Glomerular endothelial cell (primary cell): ENCODE results near the gene PGGHG. TPM values are rescaled to one million over a fixed set of nuclear protein-coding genes. Genes with fewer than 3 reads are reported as not detected.
"Not testable (repeated sequence)": the region's sequence is repeated elsewhere in the genome, so short reads cannot be mapped to it uniquely, and the experiment has no call there.

ENCODE experiments used
- DNase-seq: peaks from one replicate; pipeline ENCODE4 v3.0.0-alpha.2; 2011; ENCODE audit warnings: low read depth, low spot score; ENCODE audit errors: extremely low read depth
- total RNA-seq: library from RNA; depleted of rRNA; stranded (reverse); fragments of >200 nt; gene quantifications from 2 replicates; pipeline ENCODE4 v1.2.3, GENCODE V29; 2015

PGGHG gene
- total RNA-seq, 1 donor from 2014 or later = 40.7 TPM

DNA sequence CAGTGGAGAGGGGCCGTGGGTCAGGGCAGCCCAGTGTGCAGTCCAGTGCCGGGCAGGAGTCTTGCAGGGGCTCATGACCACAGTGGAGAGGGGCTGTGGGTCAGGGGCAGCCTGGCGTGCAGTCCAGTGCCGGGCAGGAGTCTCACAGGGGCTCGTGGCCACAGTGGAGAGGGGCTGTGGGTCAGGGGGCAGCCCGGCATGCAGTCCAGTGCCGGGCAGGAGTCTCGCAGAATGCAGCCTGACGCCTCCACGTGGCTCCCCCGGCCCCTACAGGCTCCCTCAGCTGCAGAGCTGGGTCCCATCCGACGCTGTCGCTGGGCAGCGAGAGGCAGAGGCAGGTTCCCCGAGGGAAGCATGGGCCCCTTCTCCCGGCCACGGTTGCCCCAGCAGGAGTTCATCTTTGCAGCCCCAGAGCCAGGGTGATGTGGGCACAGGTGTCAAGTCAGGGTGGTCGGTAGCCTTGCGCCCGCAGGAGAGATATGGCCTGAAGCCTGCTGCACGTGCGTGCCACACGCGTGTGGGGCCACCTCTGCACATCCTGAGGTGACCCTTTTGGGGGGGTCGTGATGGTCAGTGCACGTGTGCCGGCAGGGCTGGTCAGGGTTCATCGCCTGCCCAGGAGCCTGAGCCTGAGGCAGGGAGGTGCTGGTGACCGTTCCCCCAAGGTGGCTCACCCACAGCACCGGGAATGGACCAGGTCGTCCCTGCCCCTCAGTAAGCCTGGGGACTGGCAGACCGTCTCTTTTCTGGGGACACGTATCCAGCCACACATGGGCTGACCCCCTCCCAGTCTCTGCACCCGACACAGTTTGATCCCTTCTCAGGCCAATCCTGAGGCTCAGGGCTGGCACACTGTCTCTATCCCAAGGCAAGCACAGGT is 7.5 kb downstream of the PGGHG start:
- no peak for DNase-seq

DNA sequence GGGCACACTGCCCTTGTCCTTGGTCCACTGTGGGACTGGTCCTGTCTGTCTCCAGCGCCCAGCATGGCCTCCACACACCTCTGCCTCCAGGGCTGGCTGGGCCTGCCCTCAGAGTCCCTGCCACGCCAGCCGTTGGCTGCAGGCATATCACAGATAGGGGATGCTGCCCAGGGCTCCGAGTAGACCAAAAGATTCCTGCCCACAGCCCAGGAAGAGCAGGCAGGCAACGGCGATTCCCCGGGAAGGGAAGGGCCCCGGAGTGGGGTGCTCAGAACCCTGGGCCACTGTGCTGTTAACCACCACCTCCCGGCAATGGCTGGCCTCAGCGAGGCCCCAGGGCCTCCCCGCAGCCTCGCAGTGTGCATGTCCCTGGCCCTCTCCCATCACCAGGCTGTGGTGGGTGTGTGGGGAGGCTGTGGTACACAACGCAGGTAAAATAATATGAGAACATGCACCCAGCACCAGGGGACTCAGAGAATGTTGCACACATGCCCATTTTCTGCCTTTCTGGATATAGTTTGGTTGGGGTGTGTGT is 8.2 kb downstream of the PGGHG start:
- DNase-seq = no peak

DNA sequence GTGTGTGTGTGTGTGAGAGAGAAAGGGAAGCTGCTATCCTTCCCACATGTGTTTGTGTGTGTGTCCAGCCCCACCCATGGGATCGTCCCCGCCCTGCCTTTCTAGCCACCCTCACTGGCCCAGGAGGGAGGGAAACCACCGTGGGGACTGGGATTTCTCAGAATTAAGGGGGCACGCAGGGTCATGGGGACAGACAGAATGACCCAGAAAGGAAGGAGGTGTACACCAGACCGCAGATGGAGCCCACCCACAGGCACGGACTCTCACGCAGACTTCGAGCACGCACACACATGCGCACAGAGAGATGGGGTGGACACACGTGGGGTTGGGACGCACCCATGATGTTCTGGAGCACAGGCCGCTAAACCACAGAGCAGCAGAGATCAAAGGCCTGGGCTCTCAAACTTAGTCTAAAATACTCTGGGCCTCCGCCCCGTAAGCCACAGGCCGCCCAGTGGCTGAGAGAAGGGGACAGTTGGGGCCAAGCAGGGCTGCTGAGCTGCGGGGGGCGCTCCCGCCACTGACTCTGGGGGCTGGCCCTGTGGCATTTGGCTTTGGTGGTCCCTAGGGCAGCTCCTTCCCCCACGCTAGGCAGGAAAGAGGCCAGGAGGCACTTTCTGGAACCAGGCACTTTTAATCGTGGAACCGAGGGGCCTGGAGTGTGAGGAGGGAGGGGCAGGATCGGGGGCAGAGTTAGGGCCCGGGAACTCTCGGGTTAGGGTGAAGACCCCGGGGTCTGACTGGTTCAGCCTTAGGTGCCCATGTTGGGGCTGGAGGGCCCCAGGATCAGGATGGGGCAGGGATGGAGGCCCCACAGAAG is 8.9 kb downstream of the PGGHG start:
- DNase-seq = no peak

DNA sequence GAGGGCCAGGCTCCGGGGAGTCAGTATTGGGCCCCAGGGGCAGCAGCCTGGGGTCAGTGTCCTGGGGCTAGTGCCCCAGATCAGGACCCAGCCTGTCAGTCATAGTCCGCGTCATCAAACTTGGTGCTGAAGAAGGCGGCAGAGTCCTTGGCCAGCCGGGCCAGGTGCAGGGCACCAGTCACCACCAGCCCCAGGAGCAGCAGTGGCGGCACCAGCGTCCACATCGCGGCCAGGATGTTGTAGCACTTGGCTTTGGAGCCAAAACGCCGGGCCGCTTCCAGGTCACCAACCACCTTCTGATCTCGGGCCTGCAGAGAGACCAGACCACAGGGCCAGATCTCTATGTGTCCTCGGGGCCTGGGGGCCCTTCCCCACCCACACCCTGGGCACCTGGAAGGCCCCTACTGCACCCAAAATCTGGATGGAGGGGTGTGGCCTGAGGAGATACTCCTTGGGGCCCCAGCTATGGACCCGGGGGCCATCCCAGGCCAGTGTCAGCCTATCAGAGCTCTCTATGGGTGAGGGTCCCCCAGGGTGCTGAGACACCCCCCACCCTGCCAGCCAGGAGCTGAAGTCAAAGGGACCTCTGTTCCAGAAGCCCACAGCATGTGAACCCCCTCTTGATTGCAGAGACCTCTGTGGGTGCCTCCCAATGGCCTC is 9.6 kb downstream of the PGGHG start:
- DNase-seq = no peak

DNA sequence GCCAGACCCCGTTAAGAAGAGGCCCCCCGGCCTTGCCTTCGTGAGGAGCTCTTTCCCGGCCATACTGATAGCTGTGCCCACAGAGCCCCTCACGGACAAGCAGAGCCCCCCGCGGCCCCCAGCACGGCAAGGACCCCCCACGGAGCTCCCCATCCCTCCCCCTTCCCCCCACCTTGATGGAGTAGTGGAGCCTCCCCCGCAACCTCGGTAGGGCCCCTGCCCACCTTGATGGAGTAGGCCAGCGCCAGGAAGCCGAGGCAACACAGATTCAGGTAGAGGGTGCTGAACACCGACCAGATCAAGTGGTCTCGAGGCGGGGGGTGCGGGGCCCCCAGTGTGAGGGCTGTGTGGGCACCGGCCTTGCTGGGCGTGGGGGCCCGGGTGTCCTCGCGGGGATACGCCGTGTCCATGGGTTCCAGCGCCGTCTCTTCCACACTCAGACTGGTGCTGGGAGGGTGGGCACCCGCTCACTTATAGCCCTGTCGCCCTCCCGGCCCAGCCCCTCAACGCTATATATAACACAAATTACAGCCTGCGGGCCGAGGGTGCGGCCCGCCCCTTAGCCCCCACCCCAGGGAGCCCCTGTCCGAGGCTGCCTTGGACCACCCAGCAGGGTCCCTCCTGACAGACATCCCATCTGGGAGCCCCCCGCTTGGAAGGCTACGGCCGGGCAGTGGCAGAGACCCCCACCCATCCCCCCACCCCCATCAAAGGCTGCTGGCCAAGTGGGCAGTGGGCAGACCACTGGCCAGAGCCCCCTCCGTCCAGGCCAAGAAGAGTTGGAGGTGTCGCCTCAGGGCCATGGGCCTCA is 10.4 kb downstream of the PGGHG start, which contains the start of gene IFITM5:
IFITM5 (minus strand) TSS at position 446 of the 811 bp plus-strand sequence; CDS start at position 410, 36 bp downstream.
- DNase-seq = no peak

DNA sequence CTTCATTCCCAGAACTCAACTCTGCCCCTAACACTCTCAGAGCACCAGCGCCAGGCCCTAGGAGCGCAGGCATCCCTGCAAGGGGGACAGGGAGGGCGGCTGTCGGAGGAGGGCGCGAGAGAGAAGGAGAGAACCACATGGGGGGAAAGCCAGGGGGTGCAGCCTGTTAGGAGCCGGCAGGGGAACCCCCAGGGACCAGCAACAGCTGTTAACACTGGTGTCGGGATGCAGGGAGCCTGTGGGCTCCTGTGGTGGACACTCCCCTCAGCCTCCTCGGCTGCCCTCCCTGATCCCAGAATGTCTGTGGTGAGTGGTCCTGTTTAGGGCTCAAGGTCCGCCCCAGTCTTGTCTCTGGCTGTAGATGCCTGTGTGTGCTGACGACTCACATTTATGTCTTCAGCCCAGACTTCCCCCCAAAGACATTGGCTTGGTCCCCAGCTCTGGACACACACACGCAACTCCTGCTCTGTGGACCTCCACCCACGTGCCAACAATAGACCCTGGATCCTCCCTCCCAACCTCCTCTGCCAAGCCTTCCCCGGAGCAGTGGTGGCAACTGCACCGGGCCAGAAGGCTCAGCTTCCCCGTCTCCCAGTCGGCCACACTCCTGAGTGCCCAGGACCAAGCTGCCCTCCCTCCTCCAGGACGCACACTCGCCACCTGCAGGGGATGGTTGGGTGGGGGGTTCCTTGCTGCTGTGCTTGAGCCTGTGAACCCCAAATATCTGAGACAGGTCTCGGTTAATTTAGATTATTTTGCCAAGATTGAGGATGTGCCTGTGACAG is 11.2 kb downstream of the PGGHG start:
- no peak for DNase-seq

DNA sequence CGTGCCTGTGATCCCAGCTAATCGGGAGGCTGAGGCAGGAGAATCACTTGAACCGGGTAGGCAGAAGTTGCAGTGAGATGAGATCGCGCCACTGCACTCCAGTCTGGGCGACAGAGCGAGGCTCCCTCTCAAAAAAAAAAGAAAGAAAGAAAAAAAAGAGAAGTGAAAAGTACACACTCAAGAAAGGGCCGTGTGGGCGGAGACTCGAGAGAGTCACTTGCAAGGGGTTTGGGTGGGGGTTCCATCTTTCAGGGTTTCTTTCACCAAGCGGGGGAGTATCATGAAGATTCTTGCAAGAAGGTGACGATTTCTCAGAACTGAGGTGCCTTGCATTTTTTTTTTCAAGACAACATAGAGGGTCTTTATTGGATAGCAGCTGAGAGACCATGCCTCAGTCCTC is 14.4 kb downstream of the PGGHG start:
- DNase-seq = no peak

DNA sequence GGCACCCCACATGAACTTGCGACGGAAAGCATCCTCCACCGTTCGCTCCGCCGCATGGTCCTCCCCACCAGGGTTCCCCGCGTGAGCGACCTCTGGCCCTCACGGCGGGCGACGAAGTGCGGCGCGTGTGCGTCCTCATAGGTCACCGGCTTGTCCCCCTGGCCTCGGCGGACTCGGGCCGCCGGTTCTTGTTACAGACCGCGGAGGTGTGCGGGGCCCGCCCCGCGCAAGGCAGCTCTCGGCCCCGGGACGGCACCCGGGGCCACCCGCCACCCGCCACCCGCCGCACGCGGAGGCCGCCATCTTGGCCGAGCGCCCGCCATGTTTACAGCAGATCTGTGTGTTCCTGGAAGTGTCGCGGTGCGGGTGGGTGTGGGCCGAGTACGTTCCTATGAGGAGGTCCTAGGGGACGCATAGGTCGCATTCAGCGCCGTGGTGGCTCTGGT is 15.2 kb downstream of the PGGHG start:
- DNase-seq = no peak

DNA sequence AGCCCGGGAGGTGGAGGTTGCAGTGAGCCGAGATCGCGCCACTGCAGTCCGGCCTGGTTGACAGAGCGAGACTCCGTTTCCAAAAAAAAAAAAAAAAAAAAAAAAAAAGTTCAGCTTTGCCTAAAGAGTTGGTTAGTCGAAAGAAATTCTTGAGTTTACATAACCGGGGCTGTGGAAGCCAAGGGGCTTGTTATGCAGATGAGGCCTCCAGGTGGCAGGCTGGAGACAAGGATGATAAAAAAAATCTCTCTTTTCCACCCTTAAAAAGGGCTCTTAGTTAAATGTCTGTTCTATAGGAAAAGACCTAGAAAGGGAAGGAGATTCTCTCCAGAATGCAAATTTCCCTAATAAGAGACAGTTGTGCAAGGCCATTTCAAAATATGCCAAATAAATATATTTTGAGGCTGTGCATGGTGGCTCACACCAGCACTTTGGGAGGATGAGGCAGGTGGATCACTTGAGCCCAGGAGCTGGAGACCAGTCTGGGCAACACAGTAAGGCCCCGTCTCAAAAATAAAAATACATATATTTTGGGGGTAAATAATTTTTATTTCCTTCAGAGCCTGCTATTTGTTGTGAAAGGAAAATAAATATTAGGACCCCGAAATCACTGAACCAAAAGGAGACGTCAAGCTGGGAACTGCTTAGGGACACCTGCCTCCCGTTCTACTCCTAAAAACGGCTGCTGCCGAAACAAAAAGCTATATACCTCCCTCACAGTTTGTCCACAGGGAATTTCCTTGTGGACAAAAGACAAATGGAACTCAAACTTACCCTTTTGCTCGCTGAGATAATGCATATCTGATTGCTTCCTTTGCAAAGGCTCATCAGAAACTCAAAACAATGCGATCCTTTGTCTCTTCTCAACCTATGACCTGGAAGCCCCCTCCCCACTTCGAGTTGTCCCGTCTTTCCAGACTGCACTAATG is 16.3 kb downstream of the PGGHG start:
- DNase-seq = no peak

DNA sequence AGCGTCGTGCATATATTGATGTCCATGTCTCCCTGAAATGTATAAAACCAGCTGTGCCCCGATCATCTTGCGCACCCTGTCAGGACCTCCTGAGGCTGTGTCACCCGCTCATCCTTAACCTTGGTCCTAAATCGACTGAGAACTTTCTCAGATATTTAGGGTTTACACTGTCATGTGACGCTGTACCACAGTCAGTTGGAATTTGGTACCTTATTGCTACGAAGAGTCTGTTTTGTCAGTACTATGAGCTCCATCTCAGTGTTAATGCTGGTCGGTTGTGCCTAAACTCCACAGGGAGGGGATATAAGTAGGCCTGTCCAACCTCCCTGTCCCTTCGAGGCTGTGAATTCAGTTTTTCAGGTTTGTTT is 16.9 kb downstream of the PGGHG start:
- no peak for DNase-seq

DNA sequence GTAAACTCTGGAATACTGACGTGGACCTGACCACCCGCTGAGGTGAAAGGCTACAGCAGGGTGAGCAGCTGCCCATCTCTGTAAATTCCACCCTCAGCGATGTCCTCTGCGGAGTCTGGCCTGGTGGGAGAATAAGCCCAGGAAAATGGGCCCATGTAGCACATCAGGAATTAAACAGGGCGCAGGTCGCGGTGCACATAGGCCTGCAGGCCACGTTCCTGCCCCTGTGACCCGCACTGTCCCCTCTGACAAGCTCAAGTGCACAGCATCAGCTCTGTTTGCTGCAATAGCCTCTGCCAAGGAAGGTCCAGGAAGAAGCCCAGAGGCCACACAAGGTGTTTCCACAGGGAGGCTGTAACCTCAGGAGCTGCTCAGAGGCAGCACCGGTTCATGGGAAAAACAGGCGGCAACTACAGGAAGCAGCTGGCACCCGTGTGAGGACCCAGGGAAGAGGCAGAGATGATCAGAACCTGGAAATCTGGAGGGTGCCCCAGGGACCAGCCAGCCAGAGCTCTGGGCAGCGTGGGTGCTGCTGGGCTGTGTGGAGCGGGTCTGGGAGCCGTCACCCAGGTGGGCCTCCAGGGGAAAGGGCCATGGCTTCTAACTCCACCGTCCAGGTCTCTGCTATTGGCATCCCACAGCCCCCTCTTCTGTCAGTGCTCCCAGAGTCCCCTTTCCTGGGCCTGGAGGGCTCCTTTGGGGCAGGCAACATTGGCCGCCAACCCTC is 17.9 kb downstream of the PGGHG start:
- DNase-seq = no peak

DNA sequence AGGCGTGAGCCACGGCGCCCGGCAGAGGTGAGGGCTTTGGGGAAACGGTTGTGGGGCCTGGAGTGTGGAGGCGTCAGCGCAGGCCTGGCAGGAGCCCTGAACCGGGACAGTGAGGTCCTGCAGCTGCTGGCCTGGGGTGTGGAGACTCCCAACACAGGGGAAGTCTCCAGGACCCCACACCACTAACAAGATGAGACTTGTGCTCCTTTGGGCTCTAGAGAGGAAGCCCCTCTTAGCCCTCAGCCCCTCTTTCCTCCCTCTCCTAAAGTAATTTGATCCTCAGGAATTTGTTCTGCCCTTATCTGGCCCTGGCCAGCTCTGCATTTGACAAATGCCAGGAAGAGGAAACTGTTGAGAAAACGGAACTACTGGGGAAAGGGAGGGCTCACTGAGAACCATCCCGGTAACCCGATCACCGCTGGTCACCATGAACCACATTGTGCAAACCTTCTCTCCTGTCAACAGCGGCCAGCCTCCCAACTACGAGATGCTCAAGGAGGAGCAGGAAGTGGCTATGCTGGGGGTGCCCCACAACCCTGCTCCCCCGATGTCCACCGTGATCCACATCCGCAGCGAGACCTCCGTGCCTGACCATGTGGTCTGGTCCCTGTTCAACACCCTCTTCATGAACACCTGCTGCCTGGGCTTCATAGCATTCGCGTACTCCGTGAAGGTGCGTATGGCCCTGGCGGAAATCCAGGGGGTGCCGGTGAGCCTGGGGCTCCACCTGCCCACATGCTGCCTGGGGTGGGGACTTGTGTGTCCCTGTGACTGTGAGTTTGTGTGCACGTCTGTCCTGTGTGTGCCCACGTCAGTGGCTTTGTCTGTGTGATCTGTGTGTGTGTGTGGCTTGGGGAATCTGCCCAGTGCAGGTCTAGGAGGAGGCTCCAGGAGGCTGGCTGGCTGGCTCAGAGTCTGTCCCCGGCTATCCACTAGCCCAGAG is 19.1 kb downstream of the PGGHG start, which contains the start of gene IFITM2:
IFITM2 (plus strand) TSS at position 51 of the 943 bp plus-strand sequence; CDS start at position 428, 377 bp downstream.
- not testable (repeated sequence) for DNase-seq

DNA sequence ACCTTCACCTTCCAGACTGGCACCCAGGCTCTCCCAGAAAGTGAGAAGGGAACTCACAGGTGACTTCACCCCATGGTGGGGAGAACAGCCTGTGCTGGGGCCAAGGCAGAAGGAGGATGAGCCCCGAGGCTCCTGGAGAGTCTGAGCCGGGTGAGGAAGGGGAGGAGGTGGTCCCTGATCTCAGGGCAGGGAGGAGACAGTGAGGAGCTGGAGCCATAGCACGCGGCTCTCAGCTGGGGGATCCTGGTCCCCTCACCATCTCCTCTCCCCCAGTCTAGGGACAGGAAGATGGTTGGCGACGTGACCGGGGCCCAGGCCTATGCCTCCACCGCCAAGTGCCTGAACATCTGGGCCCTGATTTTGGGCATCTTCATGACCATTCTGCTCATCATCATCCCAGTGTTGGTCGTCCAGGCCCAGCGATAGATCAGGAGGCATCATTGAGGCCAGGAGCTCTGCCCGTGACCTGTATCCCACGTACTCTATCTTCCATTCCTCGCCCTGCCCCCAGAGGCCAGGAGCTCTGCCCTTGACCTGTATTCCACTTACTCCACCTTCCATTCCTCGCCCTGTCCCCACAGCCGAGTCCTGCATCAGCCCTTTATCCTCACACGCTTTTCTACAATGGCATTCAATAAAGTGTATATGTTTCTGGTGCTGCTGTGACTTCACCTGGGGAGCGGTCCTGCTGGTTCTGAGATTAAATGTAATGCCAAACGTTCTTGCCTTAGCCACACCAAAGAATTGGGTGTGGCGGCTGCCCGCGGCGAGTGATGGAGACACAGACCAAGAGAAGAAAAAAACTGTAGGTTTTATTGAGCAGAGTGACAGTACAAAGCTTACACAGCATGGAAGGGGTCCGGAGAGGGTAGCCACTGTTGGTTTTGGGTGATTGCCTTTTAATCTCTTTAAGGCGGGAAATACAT is 20.1 kb downstream of the PGGHG start:
- not testable (repeated sequence) for DNase-seq

DNA sequence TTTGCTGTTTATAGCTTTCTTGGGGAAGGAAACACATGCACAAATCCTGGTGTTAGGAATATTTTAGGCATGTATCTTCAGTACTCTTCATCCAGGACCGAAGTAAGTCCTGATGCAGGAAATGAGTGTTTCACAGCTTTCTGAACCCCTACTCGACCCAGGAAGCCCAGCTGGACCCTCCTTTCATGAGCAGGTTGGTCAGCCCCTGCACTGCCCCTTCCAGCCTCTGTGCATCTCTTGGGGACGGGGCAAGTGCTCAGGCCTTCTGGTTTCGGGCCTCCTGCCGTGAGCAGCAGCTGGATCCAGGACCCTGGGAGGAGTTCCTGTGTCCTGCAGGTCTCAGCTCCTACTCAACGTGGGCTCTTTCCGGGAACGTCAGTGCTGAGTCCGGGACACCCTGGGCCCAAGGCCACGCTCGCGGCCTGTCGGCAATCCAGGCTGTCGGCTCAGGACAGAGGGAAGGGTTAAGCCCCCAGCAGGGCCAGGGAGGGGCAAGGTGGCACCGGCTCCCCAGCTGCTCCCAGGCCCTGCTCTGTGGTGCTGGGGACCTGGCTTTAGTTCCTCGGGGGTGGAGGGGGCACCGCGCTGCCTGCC is 21.1 kb downstream of the PGGHG start:
- DNase-seq = not testable (repeated sequence)
